ENCODE data around the gene ACY1. TPM values are rescaled to one million over a fixed set of nuclear protein-coding genes. Genes with fewer than 3 reads are reported as not detected.

Gene ACY1
- polyA plus RNA-seq, 1 of the 3 experiments (the other 2 are of a cell fraction) = 93.0 TPM

DNA sequence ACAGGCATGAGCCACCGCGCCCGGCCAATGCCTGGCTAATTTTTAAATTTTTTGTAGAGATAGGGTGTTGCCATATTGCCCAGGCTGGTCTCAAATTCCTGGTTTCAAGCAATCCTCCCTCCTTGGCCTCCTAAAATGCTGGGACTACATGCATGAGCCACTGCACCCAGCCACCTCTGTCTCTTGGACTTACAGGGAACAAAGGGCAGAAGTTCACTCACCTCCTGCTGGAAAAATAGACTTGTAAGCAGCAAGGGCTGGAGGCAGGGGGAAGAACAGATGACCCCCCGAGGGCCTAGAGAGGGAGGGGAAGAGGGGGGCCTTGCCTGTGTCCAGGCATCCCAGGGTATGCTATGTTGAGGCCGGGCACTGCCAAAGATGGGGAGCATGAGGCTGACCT lies 50.9 kb downstream of the ACY1 start:
- no peaks in the 10 kb centered on the region for H3K27me3 ChIP-seq (ENCODE audit: insufficient read depth)
- peaks cover 0 to 97% of the 10 kb centered on the region in 2 experiments; a peak in 2 of 4 replicates for H3K4me1 ChIP-seq (ENCODE audit: control insufficient read depth in 1 of 2, insufficient read depth in 2 of 2, low read depth in 1 of 2, low read length in 1 of 2)
- H3F3A ChIP-seq (replicated peaks; ENCODE audit: insufficient read depth) = no peaks in the 10 kb centered on the region
- ChIA-PET CTCF (interaction anchor here (3.1 to 9.8 kb wide), 2 partner anchors 29 to 89 kb away, joined by 11 to 205 read pairs; no protein-coding TSS in a partner anchor), POLR2A (no interaction called here)
- H2AFZ ChIP-seq (ENCODE audit: low read depth) = no peak overlapping the region
- no peak overlapping the region for H3K4me3 ChIP-seq (ENCODE audit: low read depth in 2 of 2, low read length in 1 of 2)
- 94% methylated on average over 3 of the region's 5 CpGs for WGBS (ENCODE audit: low lambda C conversion rate)
- H4K20me1 ChIP-seq (ENCODE audit: insufficient read depth) = no peaks in the 10 kb centered on the region
- H3K9me3 ChIP-seq = no peaks in the 10 kb centered on the region
- H3K36me3 ChIP-seq (replicated peaks in 1 of 2; ENCODE audit: control insufficient read depth in 1 of 2, insufficient read depth in 2 of 2, low read length in 1 of 2) = no peaks in the 10 kb centered on the region
- no peak overlapping the region for H3K9ac ChIP-seq
- no peaks in the 10 kb centered on the region for H3K9me2 ChIP-seq
- H3K4me2 ChIP-seq = no peak overlapping the region
- TF ChIP-seq, protein P1, sequence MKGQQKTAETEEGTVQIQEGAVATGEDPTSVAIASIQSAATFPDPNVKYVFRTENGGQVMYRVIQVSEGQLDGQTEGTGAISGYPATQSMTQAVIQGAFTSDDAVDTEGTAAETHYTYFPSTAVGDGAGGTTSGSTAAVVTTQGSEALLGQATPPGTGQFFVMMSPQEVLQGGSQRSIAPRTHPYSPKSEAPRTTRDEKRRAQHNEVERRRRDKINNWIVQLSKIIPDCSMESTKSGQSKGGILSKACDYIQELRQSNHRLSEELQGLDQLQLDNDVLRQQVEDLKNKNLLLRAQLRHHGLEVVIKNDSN (IDR thresholded peaks at IDR 0.05; ENCODE audit: borderline replicate concordance, low read depth) = no peak
- TF ChIP-seq EZH2phosphoT487 (IDR thresholded peaks at IDR 0.05; ENCODE audit: borderline replicate concordance, low read depth) (no peak), RXRA (IDR thresholded peaks at IDR 0.05; ENCODE audit: borderline replicate concordance, low read depth) (no peak), MXI1 (IDR thresholded peaks at IDR 0.05; ENCODE audit: low read depth, low read length) (no peak), SIN3A (IDR thresholded peaks at IDR 0.05; ENCODE audit: borderline replicate concordance, low read depth, low read length) (no peak), GABPA (IDR thresholded peaks at IDR 0.05; ENCODE audit: low read depth) (no peak), GATA2 (CRISPR knock-in tag; IDR thresholded peaks at IDR 0.05) (no peak)
- TF ChIP-seq, protein P2, sequence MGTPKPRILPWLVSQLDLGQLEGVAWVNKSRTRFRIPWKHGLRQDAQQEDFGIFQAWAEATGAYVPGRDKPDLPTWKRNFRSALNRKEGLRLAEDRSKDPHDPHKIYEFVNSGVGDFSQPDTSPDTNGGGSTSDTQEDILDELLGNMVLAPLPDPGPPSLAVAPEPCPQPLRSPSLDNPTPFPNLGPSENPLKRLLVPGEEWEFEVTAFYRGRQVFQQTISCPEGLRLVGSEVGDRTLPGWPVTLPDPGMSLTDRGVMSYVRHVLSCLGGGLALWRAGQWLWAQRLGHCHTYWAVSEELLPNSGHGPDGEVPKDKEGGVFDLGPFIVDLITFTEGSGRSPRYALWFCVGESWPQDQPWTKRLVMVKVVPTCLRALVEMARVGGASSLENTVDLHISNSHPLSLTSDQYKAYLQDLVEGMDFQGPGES (IDR thresholded peaks at IDR 0.05; ENCODE audit: low read depth, low read length) = no peak
- TF ChIP-seq, protein P3, sequence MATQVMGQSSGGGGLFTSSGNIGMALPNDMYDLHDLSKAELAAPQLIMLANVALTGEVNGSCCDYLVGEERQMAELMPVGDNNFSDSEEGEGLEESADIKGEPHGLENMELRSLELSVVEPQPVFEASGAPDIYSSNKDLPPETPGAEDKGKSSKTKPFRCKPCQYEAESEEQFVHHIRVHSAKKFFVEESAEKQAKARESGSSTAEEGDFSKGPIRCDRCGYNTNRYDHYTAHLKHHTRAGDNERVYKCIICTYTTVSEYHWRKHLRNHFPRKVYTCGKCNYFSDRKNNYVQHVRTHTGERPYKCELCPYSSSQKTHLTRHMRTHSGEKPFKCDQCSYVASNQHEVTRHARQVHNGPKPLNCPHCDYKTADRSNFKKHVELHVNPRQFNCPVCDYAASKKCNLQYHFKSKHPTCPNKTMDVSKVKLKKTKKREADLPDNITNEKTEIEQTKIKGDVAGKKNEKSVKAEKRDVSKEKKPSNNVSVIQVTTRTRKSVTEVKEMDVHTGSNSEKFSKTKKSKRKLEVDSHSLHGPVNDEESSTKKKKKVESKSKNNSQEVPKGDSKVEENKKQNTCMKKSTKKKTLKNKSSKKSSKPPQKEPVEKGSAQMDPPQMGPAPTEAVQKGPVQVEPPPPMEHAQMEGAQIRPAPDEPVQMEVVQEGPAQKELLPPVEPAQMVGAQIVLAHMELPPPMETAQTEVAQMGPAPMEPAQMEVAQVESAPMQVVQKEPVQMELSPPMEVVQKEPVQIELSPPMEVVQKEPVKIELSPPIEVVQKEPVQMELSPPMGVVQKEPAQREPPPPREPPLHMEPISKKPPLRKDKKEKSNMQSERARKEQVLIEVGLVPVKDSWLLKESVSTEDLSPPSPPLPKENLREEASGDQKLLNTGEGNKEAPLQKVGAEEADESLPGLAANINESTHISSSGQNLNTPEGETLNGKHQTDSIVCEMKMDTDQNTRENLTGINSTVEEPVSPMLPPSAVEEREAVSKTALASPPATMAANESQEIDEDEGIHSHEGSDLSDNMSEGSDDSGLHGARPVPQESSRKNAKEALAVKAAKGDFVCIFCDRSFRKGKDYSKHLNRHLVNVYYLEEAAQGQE (IDR thresholded peaks at IDR 0.05; ENCODE audit: low read depth, low read length) = no peak
- no peak for DNase-seq
- peak overlapping the region in 1 of 2 experiments; percentile 100; a peak in 2 of 4 replicates for H3K27ac ChIP-seq (ENCODE audit: low read depth in 2 of 2, low read length in 1 of 2)
- H3K79me2 ChIP-seq (ENCODE audit: insufficient read depth) = no peaks in the 10 kb centered on the region

DNA sequence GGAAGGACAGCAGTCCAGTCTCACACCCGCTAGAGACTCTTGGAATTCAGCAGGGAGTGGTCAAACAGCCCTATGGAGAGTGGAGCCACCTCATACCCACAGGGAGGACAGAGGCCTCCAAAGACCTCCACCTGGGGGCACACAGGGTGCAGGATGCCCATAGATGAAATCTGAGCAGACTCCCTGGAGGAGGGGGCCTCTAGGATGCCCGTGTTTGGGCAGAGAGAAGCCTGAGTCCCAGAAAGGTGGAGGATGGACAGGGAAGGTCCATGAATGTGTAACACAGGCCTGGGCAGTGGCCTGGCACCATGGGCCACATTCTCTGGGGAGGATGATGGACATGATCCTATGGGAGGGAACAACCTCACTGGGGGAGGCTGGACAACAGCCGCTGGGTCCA lies 51.3 kb downstream of the ACY1 start:
- no peak for DNase-seq
- Histone ChIP-seq H3K9me2 (no peaks in the 10 kb centered on the region), H3K4me1 (ENCODE audit: control insufficient read depth in 1 of 2, insufficient read depth in 2 of 2, low read depth in 1 of 2, low read length in 1 of 2) (peaks cover 0 to 97% of the 10 kb centered on the region in 2 experiments; a peak in 2 of 4 replicates), H3F3A (replicated peaks; ENCODE audit: insufficient read depth) (no peaks in the 10 kb centered on the region), H3K27ac (ENCODE audit: low read depth in 2 of 2, low read length in 1 of 2) (peak overlapping the region in 1 of 2 experiments; percentile 100; a peak in 2 of 4 replicates), H3K27me3 (ENCODE audit: insufficient read depth) (no peaks in the 10 kb centered on the region), H4K20me1 (ENCODE audit: insufficient read depth) (no peaks in the 10 kb centered on the region), H3K4me3 (ENCODE audit: low read depth in 2 of 2, low read length in 1 of 2) (no peak overlapping the region), H3K4me2 (no peak overlapping the region), H3K9ac (no peak overlapping the region), H3K36me3 (replicated peaks in 1 of 2; ENCODE audit: control insufficient read depth in 1 of 2, insufficient read depth in 2 of 2, low read length in 1 of 2) (no peaks in the 10 kb centered on the region), H2AFZ (ENCODE audit: low read depth) (no peak overlapping the region), H3K9me3 (no peaks in the 10 kb centered on the region), H3K79me2 (ENCODE audit: insufficient read depth) (no peaks in the 10 kb centered on the region)
- WGBS (ENCODE audit: low lambda C conversion rate) = 94% methylated on average over 3 of the region's 3 CpGs
- POLR2A ChIA-PET = no interaction called here
- CTCF ChIA-PET = interaction anchor here (29.9 kb wide), 1 partner anchor 23 kb away, joined by 983 read pairs; no protein-coding TSS in a partner anchor
- no peak for TF ChIP-seq GATA2 (CRISPR knock-in tag; IDR thresholded peaks at IDR 0.05)
- TF ChIP-seq SIN3A (IDR thresholded peaks at IDR 0.05; ENCODE audit: borderline replicate concordance, low read depth, low read length) = no peak
- TF ChIP-seq FOXJ3 (CRISPR knock-in tag; IDR thresholded peaks at IDR 0.05) = no peak
- no peak for TF ChIP-seq TCF12 (IDR thresholded peaks at IDR 0.05)
- TF ChIP-seq, protein P1 (IDR thresholded peaks at IDR 0.05; ENCODE audit: borderline replicate concordance, low read depth) = no peak
- TF ChIP-seq RFX5 (IDR thresholded peaks at IDR 0.05; ENCODE audit: low read length) = no peak
- TF ChIP-seq, protein P4, sequence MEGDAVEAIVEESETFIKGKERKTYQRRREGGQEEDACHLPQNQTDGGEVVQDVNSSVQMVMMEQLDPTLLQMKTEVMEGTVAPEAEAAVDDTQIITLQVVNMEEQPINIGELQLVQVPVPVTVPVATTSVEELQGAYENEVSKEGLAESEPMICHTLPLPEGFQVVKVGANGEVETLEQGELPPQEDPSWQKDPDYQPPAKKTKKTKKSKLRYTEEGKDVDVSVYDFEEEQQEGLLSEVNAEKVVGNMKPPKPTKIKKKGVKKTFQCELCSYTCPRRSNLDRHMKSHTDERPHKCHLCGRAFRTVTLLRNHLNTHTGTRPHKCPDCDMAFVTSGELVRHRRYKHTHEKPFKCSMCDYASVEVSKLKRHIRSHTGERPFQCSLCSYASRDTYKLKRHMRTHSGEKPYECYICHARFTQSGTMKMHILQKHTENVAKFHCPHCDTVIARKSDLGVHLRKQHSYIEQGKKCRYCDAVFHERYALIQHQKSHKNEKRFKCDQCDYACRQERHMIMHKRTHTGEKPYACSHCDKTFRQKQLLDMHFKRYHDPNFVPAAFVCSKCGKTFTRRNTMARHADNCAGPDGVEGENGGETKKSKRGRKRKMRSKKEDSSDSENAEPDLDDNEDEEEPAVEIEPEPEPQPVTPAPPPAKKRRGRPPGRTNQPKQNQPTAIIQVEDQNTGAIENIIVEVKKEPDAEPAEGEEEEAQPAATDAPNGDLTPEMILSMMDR (IDR thresholded peaks at IDR 0.05) = no peak
- TF ChIP-seq NFIC (IDR thresholded peaks at IDR 0.05; ENCODE audit: borderline replicate concordance) = no peak
- TF ChIP-seq POLR2AphosphoS5 (IDR thresholded peaks at IDR 0.05; ENCODE audit: low read depth, low read length) = no peak
- TF ChIP-seq JUND (IDR thresholded peaks at IDR 0.05) = no peak
- TF ChIP-seq, protein P5, sequence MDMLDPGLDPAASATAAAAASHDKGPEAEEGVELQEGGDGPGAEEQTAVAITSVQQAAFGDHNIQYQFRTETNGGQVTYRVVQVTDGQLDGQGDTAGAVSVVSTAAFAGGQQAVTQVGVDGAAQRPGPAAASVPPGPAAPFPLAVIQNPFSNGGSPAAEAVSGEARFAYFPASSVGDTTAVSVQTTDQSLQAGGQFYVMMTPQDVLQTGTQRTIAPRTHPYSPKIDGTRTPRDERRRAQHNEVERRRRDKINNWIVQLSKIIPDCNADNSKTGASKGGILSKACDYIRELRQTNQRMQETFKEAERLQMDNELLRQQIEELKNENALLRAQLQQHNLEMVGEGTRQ (IDR thresholded peaks at IDR 0.05; ENCODE audit: borderline replicate concordance, low read depth, low read length) = no peak
- no peak for TF ChIP-seq RAD21 (IDR thresholded peaks at IDR 0.05; ENCODE audit: low read length)
